Testis (tissue), 2 donors: ENCODE results near the gene DDN.

Source experiments
- CTCF ChIP-seq, 3 experiments: fragments of 450-650 bp in 2 of 3; fragments of 200-600 bp in 1 of 3; sonication (generic) in 1 of 3; IDR thresholded peaks; one replicate each; pipeline ENCODE4 v1.5.1; 2016 to 2019; ENCODE audit warnings: antibody characterized with exemption in 3 of 3, mild to moderate bottlenecking in 2 of 3, moderate library complexity in 1 of 3
- POLR2A ChIP-seq: fragments of 450-650 bp; IDR thresholded peaks from one replicate; pipeline ENCODE4 v1.6.1; 2017; ENCODE audit warnings: antibody characterized with exemption, mild to moderate bottlenecking, moderate library complexity

GRCh38 chr12:49000346-49000745 lies 1.2 kb upstream of the DDN start:
- no peak for TF ChIP-seq CTCF (IDR thresholded peaks at IDR 0.05)
- no peak for TF ChIP-seq POLR2A
